IMR-90 (cell line): ENCODE measurements around the gene MADD.

ENCODE experiments used
- SMC3 ChIP-seq: fragments of 150-350 bp; IDR thresholded peaks from 2 replicates; pipeline ENCODE4 v1.6.1; 2016; ENCODE audit warnings: low read depth, mild to moderate bottlenecking, antibody characterized with exemption, low read length, moderate library complexity
- TF ChIP-seq, protein P1 (sequence below): conservative IDR thresholded peaks from 2 replicates; pipeline ENCODE4 v1.5.1; 2012; ENCODE audit warnings: mild to moderate bottlenecking, low read depth, low read length, improper control_type of control experiment

DNA sequence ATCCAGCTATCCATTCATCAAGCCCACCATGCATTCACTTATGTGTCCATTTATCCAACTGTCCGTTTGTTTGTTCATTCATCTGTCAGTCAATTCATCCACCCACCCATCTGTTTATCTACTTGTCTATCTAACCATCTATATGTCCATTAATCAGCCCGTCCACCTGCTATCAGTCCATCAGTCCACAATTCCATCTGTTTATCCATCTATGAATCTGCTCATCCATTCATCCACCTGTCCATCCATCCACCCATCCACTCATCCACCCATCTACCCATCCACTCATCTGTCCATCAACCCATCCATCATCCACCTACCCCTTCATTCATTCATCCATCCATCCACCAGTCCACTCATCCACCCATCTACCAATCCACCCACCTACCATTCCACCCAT, 109.4 kb downstream of the MADD start:
- TF ChIP-seq, protein P1, sequence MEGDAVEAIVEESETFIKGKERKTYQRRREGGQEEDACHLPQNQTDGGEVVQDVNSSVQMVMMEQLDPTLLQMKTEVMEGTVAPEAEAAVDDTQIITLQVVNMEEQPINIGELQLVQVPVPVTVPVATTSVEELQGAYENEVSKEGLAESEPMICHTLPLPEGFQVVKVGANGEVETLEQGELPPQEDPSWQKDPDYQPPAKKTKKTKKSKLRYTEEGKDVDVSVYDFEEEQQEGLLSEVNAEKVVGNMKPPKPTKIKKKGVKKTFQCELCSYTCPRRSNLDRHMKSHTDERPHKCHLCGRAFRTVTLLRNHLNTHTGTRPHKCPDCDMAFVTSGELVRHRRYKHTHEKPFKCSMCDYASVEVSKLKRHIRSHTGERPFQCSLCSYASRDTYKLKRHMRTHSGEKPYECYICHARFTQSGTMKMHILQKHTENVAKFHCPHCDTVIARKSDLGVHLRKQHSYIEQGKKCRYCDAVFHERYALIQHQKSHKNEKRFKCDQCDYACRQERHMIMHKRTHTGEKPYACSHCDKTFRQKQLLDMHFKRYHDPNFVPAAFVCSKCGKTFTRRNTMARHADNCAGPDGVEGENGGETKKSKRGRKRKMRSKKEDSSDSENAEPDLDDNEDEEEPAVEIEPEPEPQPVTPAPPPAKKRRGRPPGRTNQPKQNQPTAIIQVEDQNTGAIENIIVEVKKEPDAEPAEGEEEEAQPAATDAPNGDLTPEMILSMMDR: no peak
- no peak for TF ChIP-seq SMC3
